GM23338 (cell line): ENCODE data around the gene C2CD5. TPM values are rescaled to one million over a fixed set of nuclear protein-coding genes. Genes with fewer than 3 reads are reported as not detected.

Experiments
- ATAC-seq: fragments of 200-7000 bp; cut with Tn5 transposase; 3 replicates; pipeline ENCODE4 v1.9.1; 2020
- DNase-seq: peaks from one replicate; pipeline ENCODE4 v3.0.0-alpha.2; 2015; ENCODE audit warnings: low spot score
- H2AFZ ChIP-seq: fragments of 200-600 bp; sonication (generic); 2 replicates; pipeline ENCODE4 v1.8.0; 2016; ENCODE audit warnings: antibody characterized with exemption, mild to moderate bottlenecking, moderate library complexity
- H3F3A ChIP-seq: fragments of 200-600 bp; sonication (generic); replicated peaks from 2 replicates; pipeline ENCODE4 v1.8.0; 2017; ENCODE audit warnings: antibody characterized with exemption, mixed run types, low read depth
- H3K27ac ChIP-seq: fragments of 200-600 bp; sonication (generic); 2 replicates; pipeline ENCODE4 v1.6.1; 2016; ENCODE audit warnings: low read depth
- H3K27me3 ChIP-seq: fragments of 200-600 bp; sonication (generic); 2 replicates; pipeline ENCODE4 v1.8.0; 2016; ENCODE audit warnings: mild to moderate bottlenecking, mixed run types, moderate library complexity; ENCODE audit not compliant: insufficient read depth
- H3K36me3 ChIP-seq: fragments of 200-600 bp; sonication (generic); 2 replicates; pipeline ENCODE4 v1.8.0; 2016; ENCODE audit warnings: mild to moderate bottlenecking; ENCODE audit not compliant: insufficient read depth
- H3K4me1 ChIP-seq: fragments of 200-600 bp; sonication (generic); 2 replicates; pipeline ENCODE4 v1.8.0; 2016; ENCODE audit warnings: mild to moderate bottlenecking, moderate library complexity; ENCODE audit not compliant: insufficient read depth
- H3K4me2 ChIP-seq: fragments of 200-600 bp; sonication (generic); 2 replicates; pipeline ENCODE4 v1.7.1; 2017; ENCODE audit warnings: mixed run types
- H3K4me3 ChIP-seq: fragments of 200-600 bp; sonication (generic); 2 replicates; pipeline ENCODE4 v1.6.1; 2016; ENCODE audit warnings: mixed run types
- H3K79me2 ChIP-seq: fragments of 200-600 bp; sonication (generic); replicated peaks from 2 replicates; pipeline ENCODE4 v1.8.0; 2017; ENCODE audit warnings: mild to moderate bottlenecking; ENCODE audit not compliant: insufficient read depth
- H3K9me2 ChIP-seq: fragments of 200-600 bp; sonication (generic); 2 replicates; pipeline ENCODE4 v1.8.0; 2017; ENCODE audit not compliant: insufficient read depth
- H4K20me1 ChIP-seq: fragments of 200-600 bp; sonication (generic); replicated peaks from 2 replicates; pipeline ENCODE4 v1.8.0; 2017; ENCODE audit warnings: mild to moderate bottlenecking; ENCODE audit not compliant: insufficient read depth
- H3K27ac Mint-ChIP-seq: 2 replicates; pipeline ENCODE4 v1.8.0; 2020; ENCODE audit warnings: inconsistent platforms, mild to moderate bottlenecking, moderate library complexity, mixed read lengths
- H3K27me3 Mint-ChIP-seq: 3 replicates; pipeline ENCODE4 v1.8.0; 2022; ENCODE audit warnings: low read depth, mild to moderate bottlenecking, moderate library complexity, mixed read lengths, inconsistent platforms; ENCODE audit not compliant: insufficient read depth, poor library complexity
- H3K36me3 Mint-ChIP-seq: 3 replicates; pipeline ENCODE4 v1.8.0; 2021; ENCODE audit warnings: low read depth, mild to moderate bottlenecking, inconsistent platforms, moderate library complexity, mixed read lengths
- H3K4me1 Mint-ChIP-seq: 3 replicates; pipeline ENCODE4 v1.8.0; 2020; ENCODE audit warnings: mild to moderate bottlenecking, inconsistent platforms, mixed read lengths
- H3K4me3 Mint-ChIP-seq: 3 replicates; pipeline ENCODE4 v1.8.0; 2021; ENCODE audit warnings: moderate library complexity, mild to moderate bottlenecking, inconsistent platforms, mixed read lengths
- H3K9me3 Mint-ChIP-seq: 3 replicates; pipeline ENCODE4 v1.8.0; 2020; ENCODE audit warnings: moderate library complexity, mild to moderate bottlenecking, inconsistent platforms, mixed read lengths
- CREB1 ChIP-seq: fragments of 250-450 bp; sonication (Bioruptor Pico); IDR thresholded peaks from 2 replicates; pipeline ENCODE4 v1.5.0; 2020; ENCODE audit warnings: low read depth, mild to moderate bottlenecking, moderate library complexity
- CTCF ChIP-seq, 2 experiments: fragments of 200-600 bp in 1 of 2; sonication (generic) in 1 of 2; conservative IDR thresholded peaks; 2 replicates each; pipeline versions ENCODE4 v1.5.1 to v1.6.1; 2016 to 2017; ENCODE audit warnings: antibody characterized with exemption in 2 of 2, low read depth in 2 of 2, mild to moderate bottlenecking in 2 of 2, moderate library complexity in 1 of 2
- ETS1 ChIP-seq: IDR thresholded peaks from 2 replicates; pipeline ENCODE4 v1.6.1; 2016; ENCODE audit warnings: antibody characterized with exemption
- EZH2 ChIP-seq: fragments of 200-600 bp; sonication (generic); IDR thresholded peaks from one replicate; pipeline ENCODE4 v1.8.0; 2017; ENCODE audit warnings: antibody characterized with exemption, mild to moderate bottlenecking, low read depth; ENCODE audit not compliant: unreplicated experiment
- EZH2phosphoT487 ChIP-seq: fragments of 200-600 bp; sonication (generic); IDR thresholded peaks from one replicate; pipeline ENCODE4 v1.8.1; 2018; ENCODE audit warnings: antibody characterized with exemption; ENCODE audit not compliant: unreplicated experiment
- JUNB ChIP-seq: IDR thresholded peaks from one replicate; pipeline ENCODE4 v1.6.1; 2016; ENCODE audit warnings: antibody characterized with exemption; ENCODE audit not compliant: unreplicated experiment
- NANOG ChIP-seq: IDR thresholded peaks from 2 replicates; pipeline ENCODE4 v1.6.1; 2016; ENCODE audit warnings: antibody characterized with exemption, borderline replicate concordance
- POLR2AphosphoS5 ChIP-seq: IDR thresholded peaks from 2 replicates; pipeline ENCODE4 v1.6.1; 2016; ENCODE audit warnings: antibody characterized with exemption, low read depth
- REST ChIP-seq: IDR thresholded peaks from one replicate; pipeline ENCODE4 v1.6.1; 2018; ENCODE audit warnings: antibody characterized with exemption; ENCODE audit not compliant: unreplicated experiment
- STAT1 ChIP-seq: IDR thresholded peaks from one replicate; pipeline ENCODE4 v1.6.1; 2016; ENCODE audit warnings: antibody characterized with exemption; ENCODE audit not compliant: unreplicated experiment
- ZNF114 ChIP-seq: fragments of 250-450 bp; sonication (Bioruptor Pico); IDR thresholded peaks from 2 replicates; pipeline ENCODE4 v1.5.0; 2020; ENCODE audit warnings: mild to moderate bottlenecking, moderate library complexity
- ZNF331 ChIP-seq: fragments of 250-450 bp; sonication (Bioruptor Pico); IDR thresholded peaks from 2 replicates; pipeline ENCODE4 v1.5.0; 2020; ENCODE audit warnings: low read depth, mild to moderate bottlenecking, moderate library complexity
- ZNF462 ChIP-seq: fragments of 250-450 bp; sonication (Bioruptor Pico); IDR thresholded peaks from 2 replicates; pipeline ENCODE4 v1.5.0; 2020; ENCODE audit warnings: mild to moderate bottlenecking, moderate library complexity
- polyA plus RNA-seq: library from polyadenylated mRNA; unstranded; fragments of >200 nt; fragmentation: Nextera tagmentation; extraction: Ambion mirVana; gene quantifications from 2 replicates; pipeline ENCODE4 v1.2.1, GENCODE V29; 2016
- total RNA-seq: library from RNA; depleted of rRNA; stranded (reverse); fragments of >200 nt; shearing (Covaris generic); gene quantifications from 2 replicates; pipeline ENCODE4 v1.2.3, GENCODE V29; 2014

Gene C2CD5
- total and polyA plus RNA-seq, 2 experiments from 2014 or later: 22.0 to 68.6 TPM

DNA sequence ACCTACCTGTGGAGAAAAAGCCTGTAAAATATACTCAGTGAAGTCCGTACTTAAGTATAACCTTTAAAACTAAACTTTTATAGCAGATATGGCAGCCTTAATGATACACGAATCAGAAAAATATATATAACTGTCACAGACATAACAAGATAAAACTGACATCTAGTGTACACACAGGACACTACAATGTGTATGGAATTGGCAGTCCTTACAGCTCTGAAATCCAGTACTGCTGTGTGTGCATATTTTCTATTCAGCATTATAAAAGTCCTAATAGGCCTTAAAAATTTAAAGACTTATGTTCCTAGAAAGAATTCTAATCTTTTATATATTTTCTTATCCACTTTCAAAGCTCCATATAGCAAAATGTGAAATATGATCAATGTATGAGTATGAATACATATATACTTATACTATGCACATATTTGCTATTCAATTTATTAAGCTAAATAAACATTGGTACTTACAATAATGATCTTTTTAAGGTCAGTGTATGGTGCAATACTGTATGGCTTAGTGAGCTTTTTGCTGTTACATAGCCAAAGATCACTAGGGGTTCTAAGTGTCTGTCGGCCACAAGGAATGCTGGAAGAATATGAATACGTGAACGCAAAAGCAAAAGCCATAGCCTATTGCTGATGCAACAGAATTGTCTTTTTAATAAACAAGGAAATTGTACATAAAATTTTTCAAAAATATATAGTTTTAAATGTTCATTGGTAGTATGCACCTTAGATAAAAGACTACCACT is 69.2 kb downstream of the C2CD5 start:
- H3K27me3 ChIP-seq: no peaks in the 10 kb centered on the region
- Mint-ChIP-seq H3K4me1 (no peaks in the 10 kb centered on the region), H3K27me3 (no peaks in the 10 kb centered on the region), H3K27ac (no peak overlapping the region), H3K36me3 (no peaks in the 10 kb centered on the region; the same call in 1 of the 3 replicates), H3K4me3 (no peak overlapping the region), H3K9me3 (no peaks in the 10 kb centered on the region)
- H3K4me2 ChIP-seq: no peak overlapping the region
- no peak for TF ChIP-seq ZNF114 (CRISPR knock-in tag)
- TF ChIP-seq NANOG: no peak
- TF ChIP-seq STAT1: no peak
- TF ChIP-seq CTCF (conservative IDR thresholded peaks at IDR 0.05; ENCODE audit: low read depth in 2 of 2): no peak
- TF ChIP-seq JUNB: no peak
- no peak for TF ChIP-seq REST
- TF ChIP-seq ZNF462: no peak
- no peak for TF ChIP-seq POLR2AphosphoS5
- no peak for TF ChIP-seq EZH2
- TF ChIP-seq ETS1: no peak
- no peak for TF ChIP-seq EZH2phosphoT487
- TF ChIP-seq ZNF331 (CRISPR knock-in tag): no peak
- TF ChIP-seq CREB1 (CRISPR knock-in tag): no peak
- H3K4me3 ChIP-seq: no peak overlapping the region
- no peaks in the 10 kb centered on the region for H3K4me1 ChIP-seq
- 0 out of 2 replicates have a peak, but pooled peaks cover 3% of the 10 kb centered on the region for H3K79me2 ChIP-seq
- no peaks in the 10 kb centered on the region for H3K9me2 ChIP-seq
- H3F3A ChIP-seq: no peaks in the 10 kb centered on the region
- DNase-seq (no peak), ATAC-seq (no peak)
- H3K36me3 ChIP-seq: peaks cover 11% of the 10 kb centered on the region
- H2AFZ ChIP-seq: no peak overlapping the region
- no peak overlapping the region for H3K27ac ChIP-seq
- H4K20me1 ChIP-seq: no peaks in the 10 kb centered on the region
